ENCODE measurements around the gene RNF148. TPM values are rescaled to one million over a fixed set of nuclear protein-coding genes. Genes with fewer than 3 reads are reported as not detected.

RNF148 gene
- total RNA-seq, 1 donor from 2014 or later: 0.50 TPM

- Mint-ChIP-seq H3K4me1 (ENCODE audit: low read depth, unreplicated experiment) (no peaks in the 10 kb centered on the region), H3K4me3 (ENCODE audit: unreplicated experiment) (no peak overlapping the region), H3K27me3 (ENCODE audit: low read depth, unreplicated experiment) (no peaks in the 10 kb centered on the region), H3K36me3 (ENCODE audit: low read depth, unreplicated experiment) (no peaks in the 10 kb centered on the region), H3K27ac (ENCODE audit: unreplicated experiment) (no peak overlapping the region), H3K9me3 (ENCODE audit: unreplicated experiment) (no peaks in the 10 kb centered on the region)
- no peaks in the 10 kb centered on the region for H4K20me1 ChIP-seq (ENCODE audit: insufficient read depth, low read length)
- no peaks in the 10 kb centered on the region for H3K27me3 ChIP-seq (ENCODE audit: insufficient read depth, low read length)
- H3K4me3 ChIP-seq (ENCODE audit: insufficient read depth, low read depth, low read length): no peak overlapping the region
- no peak for DNase-seq (ENCODE audit: low read depth)
- no peak overlapping the region for H2AFZ ChIP-seq (ENCODE audit: low read depth, low read length)
- no peak overlapping the region for H3K4me2 ChIP-seq (ENCODE audit: low read length)
- H3K9me3 ChIP-seq (ENCODE audit: insufficient read depth, low read depth, low read length): no peaks in the 10 kb centered on the region
- TF ChIP-seq EZH2 (IDR thresholded peaks at IDR 0.05; ENCODE audit: insufficient read depth, low read length) (no peak), CTCF (IDR thresholded peaks at IDR 0.05; ENCODE audit: insufficient read depth, low read depth, low read length) (no peak)
- no peak overlapping the region for H3K9ac ChIP-seq (ENCODE audit: low read length)
- H3K79me2 ChIP-seq (ENCODE audit: insufficient read depth, low read length): no peaks in the 10 kb centered on the region
- FAIRE-seq: no peak
- no peaks in the 10 kb centered on the region for H3K36me3 ChIP-seq (ENCODE audit: insufficient read depth, low read length)
- H3K4me1 ChIP-seq (ENCODE audit: insufficient read depth, low read length): no peaks in the 10 kb centered on the region
- H3K27ac ChIP-seq (ENCODE audit: low read depth, low read length): no peak overlapping the region
Measured at GRCh38 chr7:122726881-122727280, 24.2 kb upstream of the RNF148 start.

GRCh38 chr7:122724366-122724765 is 21.6 kb upstream of the RNF148 start:
- Mint-ChIP-seq H3K27ac (ENCODE audit: unreplicated experiment) (no peak overlapping the region), H3K27me3 (ENCODE audit: low read depth, unreplicated experiment) (no peaks in the 10 kb centered on the region), H3K9me3 (ENCODE audit: unreplicated experiment) (no peaks in the 10 kb centered on the region), H3K4me1 (ENCODE audit: low read depth, unreplicated experiment) (no peaks in the 10 kb centered on the region), H3K36me3 (ENCODE audit: low read depth, unreplicated experiment) (no peaks in the 10 kb centered on the region), H3K4me3 (ENCODE audit: unreplicated experiment) (no peak overlapping the region)
- TF ChIP-seq EZH2 (IDR thresholded peaks at IDR 0.05; ENCODE audit: insufficient read depth, low read length): no peak
- no peak for TF ChIP-seq CTCF (IDR thresholded peaks at IDR 0.05; ENCODE audit: insufficient read depth, low read depth, low read length)
- Histone ChIP-seq H3K36me3 (ENCODE audit: insufficient read depth, low read length) (no peaks in the 10 kb centered on the region), H3K27me3 (ENCODE audit: insufficient read depth, low read length) (no peaks in the 10 kb centered on the region), H3K27ac (ENCODE audit: low read depth, low read length) (no peak overlapping the region), H3K4me2 (ENCODE audit: low read length) (no peak overlapping the region), H3K4me3 (ENCODE audit: insufficient read depth, low read depth, low read length) (no peak overlapping the region), H2AFZ (ENCODE audit: low read depth, low read length) (no peak overlapping the region), H3K9me3 (ENCODE audit: insufficient read depth, low read depth, low read length) (no peaks in the 10 kb centered on the region), H3K9ac (ENCODE audit: low read length) (no peak overlapping the region), H4K20me1 (ENCODE audit: insufficient read depth, low read length) (no peaks in the 10 kb centered on the region), H3K79me2 (ENCODE audit: insufficient read depth, low read length) (no peaks in the 10 kb centered on the region), H3K4me1 (ENCODE audit: insufficient read depth, low read length) (no peaks in the 10 kb centered on the region)
- FAIRE-seq (no peak), DNase-seq (ENCODE audit: low read depth) (no peak)

- Histone ChIP-seq H3K9me3 (ENCODE audit: insufficient read depth, low read depth, low read length) (no peaks in the 10 kb centered on the region), H3K27ac (ENCODE audit: low read depth, low read length) (no peak overlapping the region), H3K9ac (ENCODE audit: low read length) (no peak overlapping the region), H3K79me2 (ENCODE audit: insufficient read depth, low read length) (no peaks in the 10 kb centered on the region), H3K4me2 (ENCODE audit: low read length) (no peak overlapping the region), H3K4me1 (ENCODE audit: insufficient read depth, low read length) (no peaks in the 10 kb centered on the region), H3K27me3 (ENCODE audit: insufficient read depth, low read length) (no peaks in the 10 kb centered on the region), H3K4me3 (ENCODE audit: insufficient read depth, low read depth, low read length) (no peak overlapping the region), H3K36me3 (ENCODE audit: insufficient read depth, low read length) (no peaks in the 10 kb centered on the region), H2AFZ (ENCODE audit: low read depth, low read length) (no peak overlapping the region), H4K20me1 (ENCODE audit: insufficient read depth, low read length) (no peaks in the 10 kb centered on the region)
- Mint-ChIP-seq H3K27me3 (ENCODE audit: low read depth, unreplicated experiment) (no peaks in the 10 kb centered on the region), H3K9me3 (ENCODE audit: unreplicated experiment) (peaks cover 2% of the 10 kb centered on the region), H3K27ac (ENCODE audit: unreplicated experiment) (no peak overlapping the region), H3K4me1 (ENCODE audit: low read depth, unreplicated experiment) (peaks cover 3% of the 10 kb centered on the region), H3K36me3 (ENCODE audit: low read depth, unreplicated experiment) (no peaks in the 10 kb centered on the region), H3K4me3 (ENCODE audit: unreplicated experiment) (no peak overlapping the region)
- FAIRE-seq (no peak), DNase-seq (ENCODE audit: low read depth) (no peak)
- TF ChIP-seq CTCF (IDR thresholded peaks at IDR 0.05; ENCODE audit: insufficient read depth, low read depth, low read length) (no peak), EZH2 (IDR thresholded peaks at IDR 0.05; ENCODE audit: insufficient read depth, low read length) (no peak)
Measured at GRCh38 chr7:122719010-122719578, 16.4 kb upstream of the RNF148 start.
